ENCODE data around the gene DCBLD2. TPM values are rescaled to one million over a fixed set of nuclear protein-coding genes. Genes with fewer than 3 reads are reported as not detected.
A peak's percentile ranks its signal among the peaks of the same experiment; 100 is the strongest.

DCBLD2 gene
- total RNA-seq, 1 experiment from 2014 or later: 48.0 TPM

- H3K9me3 ChIP-seq (ENCODE audit: control insufficient read depth, low read depth, low read length): no peaks in the 10 kb centered on the region
- no peaks in the 10 kb centered on the region for H3K4me1 ChIP-seq (ENCODE audit: insufficient read depth, low read length)
- H3T11ph ChIP-seq (ENCODE audit: low read length): no peak overlapping the region
- no peak overlapping the region for H2AK5ac ChIP-seq (ENCODE audit: insufficient read length, low read length)
- no peak overlapping the region for H2BK120ac ChIP-seq (ENCODE audit: low read depth, low read length, poor library complexity, severe bottlenecking)
- no peaks in the 10 kb centered on the region for H3K23me2 ChIP-seq (ENCODE audit: insufficient read length, low read depth, low read length, poor library complexity, severe bottlenecking)
- Mint-ChIP-seq H3K36me3 (ENCODE audit: insufficient read depth in 1 of 3, low read depth in 3 of 3) (no peaks in the 10 kb centered on the region; a peak in 1 of 7 replicates), H3K27me3 (ENCODE audit: low read depth) (no peaks in the 10 kb centered on the region), H3K9me3 (no peaks in the 10 kb centered on the region), H3K4me3 (no peak overlapping the region), H3K4me1 (no peaks in the 10 kb centered on the region), H3K27ac (no peak overlapping the region)
- TF ChIP-seq CTCF (conservative IDR thresholded peaks at IDR 0.05): no peak
- no peak overlapping the region for H3K27ac ChIP-seq (ENCODE audit: insufficient read length, low read depth, low read length)
- no peak overlapping the region for H2AFZ ChIP-seq (ENCODE audit: low read length)
- H2BK20ac ChIP-seq (ENCODE audit: low read depth, low read length, poor library complexity, severe bottlenecking): no peak overlapping the region
- H2BK5ac ChIP-seq (ENCODE audit: insufficient read length, low read length): peak overlapping the region; percentile 75
- no peaks in the 10 kb centered on the region for H4K20me1 ChIP-seq (ENCODE audit: control insufficient read depth, insufficient read depth, insufficient read length)
- H4K91ac ChIP-seq (ENCODE audit: insufficient read length, low read depth, low read length): no peak overlapping the region
- no peaks in the 10 kb centered on the region for H3K27me3 ChIP-seq (ENCODE audit: insufficient read depth, low read length)
- no CpG with 5 or more reads among the region's 4 CpGs for WGBS (ENCODE audit: extremely low coverage, insufficient read length, low lambda C conversion rate)
- H4K8ac ChIP-seq (replicated peaks; ENCODE audit: insufficient read length, low read depth, low read length): no peak overlapping the region
- H3K79me1 ChIP-seq (ENCODE audit: insufficient read depth, low read depth, low read length, poor library complexity, severe bottlenecking): no peaks in the 10 kb centered on the region
- DNase-seq: no peak
- H2BK12ac ChIP-seq (ENCODE audit: insufficient read length, low read depth, low read length): no peak overlapping the region
- H3K56ac ChIP-seq (ENCODE audit: insufficient read length, low read depth, low read length): no peak overlapping the region
- H4K5ac ChIP-seq (ENCODE audit: insufficient read length, low read depth, low read length): no peak overlapping the region
- no peak overlapping the region for H2BK15ac ChIP-seq (ENCODE audit: low read depth, low read length)
- H3K9ac ChIP-seq (ENCODE audit: extremely low read depth, insufficient read length, low read length): no peak overlapping the region
- H3K79me2 ChIP-seq (ENCODE audit: insufficient read depth, low read length): no peaks in the 10 kb centered on the region
- H3K4me2 ChIP-seq (ENCODE audit: insufficient read depth, insufficient read length, low read length): no peak overlapping the region
- H3K4ac ChIP-seq (ENCODE audit: low read depth, low read length): no peak overlapping the region
- peak overlapping the region; percentile 29; the same call in 1 of the 2 replicates for H3K14ac ChIP-seq (ENCODE audit: insufficient read depth, low read length)
- no peak overlapping the region for H3K18ac ChIP-seq (ENCODE audit: insufficient read length, low read depth, low read length)
- H3K23ac ChIP-seq (ENCODE audit: insufficient read length, low read depth, low read length): no peak overlapping the region
Measured at GRCh38 chr3:98786364-98787006, 115.0 kb downstream of the DCBLD2 start.
